Measurements from ENCODE around the gene PRICKLE2.

Gene PRICKLE2

DNA sequence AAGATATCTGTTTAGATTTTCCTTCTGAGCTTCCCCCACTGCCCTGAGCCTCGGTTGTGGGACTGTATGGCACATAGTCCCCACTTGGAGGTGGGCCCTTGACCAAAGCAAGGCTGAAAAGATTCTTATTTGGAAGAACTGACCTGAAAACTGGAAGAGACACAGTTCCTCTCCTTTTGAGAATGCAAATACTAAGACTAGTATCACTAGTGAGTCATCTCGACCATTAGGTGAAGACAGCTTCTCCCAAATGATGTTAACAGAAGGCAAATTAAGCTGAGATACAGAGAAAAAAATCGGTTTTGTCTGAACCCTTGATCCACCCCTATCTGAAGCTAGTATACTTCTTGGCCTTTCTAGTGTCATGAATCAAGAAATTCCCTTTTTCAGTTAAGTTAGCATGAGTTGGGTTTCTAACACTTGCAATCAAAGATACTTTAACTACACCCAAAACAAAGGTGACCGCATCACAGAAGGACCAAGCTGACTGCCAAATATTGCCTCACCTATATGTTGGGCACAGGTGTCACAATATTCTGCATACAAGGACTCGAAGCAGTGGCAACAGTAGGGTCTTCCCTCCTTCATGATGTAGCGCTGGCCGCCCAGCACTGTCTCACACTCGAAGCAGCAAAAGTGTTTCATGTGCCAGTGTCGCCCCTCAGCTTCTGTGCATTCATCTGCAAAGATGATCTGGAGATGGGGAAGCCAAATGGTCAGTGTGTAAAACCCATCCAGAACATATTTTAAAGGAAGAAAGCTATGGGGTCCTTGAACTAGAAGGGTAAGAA is 72.4 kb downstream of the PRICKLE2 start:
- DNase-seq: no peak

- DNase-seq: no peak
These were observed 73.2 kb downstream of the PRICKLE2 start for GRCh38 chr3:64152086-64152485.

DNA sequence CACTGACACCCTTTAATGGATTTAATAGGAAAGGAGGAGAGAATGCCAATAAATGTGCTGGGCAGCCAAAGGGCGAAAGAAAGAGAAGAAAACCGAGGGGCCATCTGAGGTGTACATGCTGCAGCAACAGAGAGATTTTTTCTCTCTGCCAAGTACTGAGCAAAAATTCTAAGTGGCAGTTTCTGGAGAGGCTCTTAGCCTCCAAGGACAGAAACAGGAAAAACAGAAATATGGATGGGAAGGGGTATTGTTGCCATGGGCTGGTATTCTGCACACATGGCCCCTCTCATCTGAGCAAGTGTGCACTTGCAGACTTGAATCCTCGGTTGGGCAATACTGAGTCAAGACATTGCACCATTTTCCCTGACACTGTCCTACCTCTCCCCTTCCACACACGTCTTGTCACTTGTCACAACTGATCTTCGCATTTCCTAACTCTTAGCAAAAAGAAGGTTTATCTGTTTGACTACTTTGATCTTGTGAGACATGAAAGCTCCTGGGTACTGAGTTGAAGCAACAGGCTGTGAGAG is 73.9 kb downstream of the PRICKLE2 start:
- no peak for DNase-seq

GRCh38 chr3:64150623-64151207 is 74.6 kb downstream of the PRICKLE2 start:
- DNase-seq: no peak

- DNase-seq: no peak
These were observed 75.4 kb downstream of the PRICKLE2 start for GRCh38 chr3:64149886-64150285.

DNA sequence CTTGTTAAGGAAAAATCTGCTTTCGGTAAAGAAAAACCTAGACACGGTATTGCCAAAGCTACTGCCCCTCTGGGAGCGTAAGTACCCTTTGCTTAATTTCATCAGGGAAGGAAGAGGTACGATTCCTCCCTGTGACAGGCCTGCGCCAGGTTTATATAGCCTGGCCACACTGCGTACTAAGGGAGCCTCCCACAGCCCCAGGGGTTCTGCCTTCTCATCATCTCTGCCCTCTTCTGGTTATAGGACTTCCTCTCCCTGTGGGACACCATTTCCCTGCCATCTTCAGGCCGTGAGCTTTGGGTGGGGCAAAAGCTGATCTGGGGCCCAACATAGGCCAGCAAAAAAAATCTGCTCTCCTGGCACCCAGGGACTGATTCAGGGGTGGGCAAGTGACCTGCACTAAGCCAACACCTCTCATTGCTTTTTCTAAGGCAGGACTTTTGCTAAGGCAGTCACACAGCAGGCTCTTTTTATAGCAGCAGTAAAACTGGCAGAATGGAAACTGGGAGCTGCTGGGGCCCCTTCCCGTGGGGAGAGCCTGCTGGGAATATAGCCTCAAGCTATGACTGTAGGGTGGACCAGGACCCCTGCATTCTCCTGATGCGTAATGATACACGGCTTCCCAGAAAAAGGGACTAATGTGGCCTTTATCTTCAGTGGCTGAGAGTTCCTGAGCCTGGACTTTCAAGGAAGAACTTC is 76.2 kb downstream of the PRICKLE2 start:
- DNase-seq: no peak

DNA sequence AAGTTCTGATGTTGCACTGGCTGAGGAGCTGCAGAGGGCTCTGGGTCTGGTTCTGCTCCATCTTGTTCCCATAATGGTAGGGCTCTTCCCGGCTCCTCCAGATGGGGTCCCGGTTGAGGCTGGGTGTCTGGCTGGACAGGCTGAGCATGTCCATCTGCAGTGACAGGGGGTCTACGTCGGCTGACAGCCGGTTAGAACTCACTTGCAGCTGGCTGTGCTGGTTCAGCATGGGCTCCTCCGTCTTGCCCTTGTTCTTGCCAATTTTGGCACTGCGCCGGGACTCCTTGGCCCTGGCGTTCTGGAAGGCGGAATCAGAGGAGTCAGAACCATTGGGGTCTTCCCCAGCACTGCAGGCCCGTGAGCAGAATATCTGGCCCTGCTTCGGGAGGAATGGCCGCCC is 78.1 kb downstream of the PRICKLE2 start:
- DNase-seq: no peak

DNA sequence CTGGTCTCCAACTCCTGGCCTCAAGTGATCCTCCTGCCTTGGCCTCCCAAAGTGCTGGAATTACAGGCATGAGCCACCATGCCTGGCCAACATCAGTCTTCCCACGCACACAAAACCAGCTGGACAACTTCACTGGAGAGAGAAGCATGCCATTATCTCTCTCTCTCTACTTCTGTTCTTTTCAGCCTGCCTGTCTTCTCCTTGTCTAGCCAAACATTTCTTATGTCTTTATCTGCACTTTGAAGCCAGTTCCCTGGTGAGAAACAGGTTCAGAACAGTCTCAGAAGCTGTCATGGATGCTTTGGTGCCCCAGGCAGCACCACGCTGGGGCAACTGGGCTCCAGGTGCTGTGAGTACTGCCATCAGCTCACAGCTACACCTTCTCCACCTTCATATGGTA is 79.8 kb downstream of the PRICKLE2 start:
- no peak for DNase-seq

DNA sequence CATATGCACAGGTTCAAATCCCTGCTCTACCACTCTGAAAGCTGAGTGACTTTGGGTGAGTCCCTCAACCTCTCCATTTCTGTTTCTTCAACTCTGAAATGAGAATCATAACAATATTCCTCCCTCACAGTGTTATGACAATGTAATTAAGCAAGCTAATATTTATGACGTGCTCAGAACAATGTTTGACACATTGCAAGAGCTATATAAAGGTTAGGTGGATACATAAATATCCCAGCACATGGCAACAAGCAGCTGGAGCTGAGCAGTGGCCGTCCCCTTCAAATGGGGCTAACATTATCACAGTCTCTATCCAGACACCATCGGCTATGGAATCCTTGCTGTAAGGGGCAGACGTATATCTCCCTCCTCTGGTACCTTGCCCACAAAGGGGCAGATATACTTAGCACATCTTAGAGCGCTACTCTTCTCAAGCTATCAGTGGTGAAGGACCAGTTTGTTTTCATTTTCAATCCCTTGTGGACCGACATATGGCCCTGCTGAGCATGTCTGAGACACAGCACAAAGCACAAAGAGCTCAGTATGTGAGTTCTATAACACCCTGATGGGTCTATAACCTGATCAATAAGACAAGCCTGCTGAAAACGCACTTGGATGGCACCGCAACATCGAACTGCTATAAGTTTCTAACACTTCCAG is 80.9 kb downstream of the PRICKLE2 start:
- no peak for DNase-seq

DNA sequence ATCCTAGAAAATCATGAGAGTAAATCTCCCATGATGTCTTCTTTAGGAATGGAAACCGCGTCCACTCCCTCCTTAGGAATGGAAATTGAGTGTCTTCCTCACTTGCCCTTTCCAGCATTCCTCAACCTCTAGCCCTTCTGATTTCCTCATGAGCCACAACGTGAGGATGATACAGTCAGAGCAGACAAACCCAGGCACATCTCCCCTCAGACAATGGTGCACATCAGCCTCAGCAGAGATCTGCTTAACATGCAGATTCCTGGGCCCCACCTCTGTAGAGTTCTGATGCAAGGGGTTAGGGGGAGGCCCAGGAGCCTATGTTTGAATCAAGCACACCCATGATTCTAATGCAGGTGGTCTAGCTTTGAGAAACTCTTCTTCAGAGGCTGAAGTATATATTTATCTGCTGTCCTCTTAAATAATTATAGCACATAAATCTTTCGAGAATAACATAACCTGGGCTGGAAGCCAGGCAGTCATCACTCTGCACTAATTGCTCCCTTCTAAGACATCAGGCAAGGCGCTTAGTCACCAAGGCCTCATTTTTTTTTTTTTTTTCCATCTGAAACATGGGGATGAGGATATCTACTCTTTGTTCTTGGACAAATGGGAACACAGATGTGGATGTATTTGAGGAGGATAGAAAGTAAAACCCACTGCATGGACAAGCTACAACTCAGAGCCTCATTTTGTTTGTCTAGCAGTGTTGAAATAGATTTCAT is 81.7 kb downstream of the PRICKLE2 start:
- no peak for DNase-seq

- no peak for DNase-seq
These were observed 83.8 kb downstream of the PRICKLE2 start for GRCh38 chr3:64141476-64141875.

- DNase-seq: no peak
These were observed 84.6 kb downstream of the PRICKLE2 start for GRCh38 chr3:64140651-64141050.

DNA sequence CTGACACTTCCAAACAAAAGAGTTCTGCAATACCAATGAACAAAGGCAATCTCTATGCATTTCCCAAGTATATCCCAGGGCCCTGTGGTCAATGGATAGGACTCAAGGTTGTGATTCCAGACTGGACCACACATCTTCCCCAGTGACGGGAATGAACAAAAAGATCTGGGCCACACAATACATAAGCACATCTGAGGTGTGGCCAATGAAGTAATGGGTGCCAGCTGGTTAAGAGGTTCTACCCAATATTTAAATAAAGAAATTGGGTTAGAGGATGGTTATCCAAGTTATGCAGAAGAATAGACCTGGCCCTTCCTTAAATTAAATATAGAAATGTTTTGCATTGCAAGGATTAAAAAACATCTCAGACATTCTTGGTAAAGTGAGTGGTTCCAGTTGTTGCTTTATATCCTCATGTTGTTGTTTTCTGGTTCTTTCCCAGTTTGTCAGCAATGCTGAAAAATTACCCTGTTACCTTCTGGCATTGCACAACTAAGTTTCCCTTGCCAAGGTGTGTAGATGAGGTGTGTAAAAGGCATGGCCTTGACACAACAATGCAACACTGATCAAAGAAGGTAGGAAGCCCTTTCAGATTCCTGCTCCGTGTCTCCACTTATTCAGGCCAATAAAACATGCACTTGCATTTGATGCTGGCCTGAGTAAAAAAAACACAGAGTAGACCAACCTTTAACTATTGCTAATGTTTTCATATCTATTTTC is 86.5 kb downstream of the PRICKLE2 start:
- DNase-seq: no peak

DNA sequence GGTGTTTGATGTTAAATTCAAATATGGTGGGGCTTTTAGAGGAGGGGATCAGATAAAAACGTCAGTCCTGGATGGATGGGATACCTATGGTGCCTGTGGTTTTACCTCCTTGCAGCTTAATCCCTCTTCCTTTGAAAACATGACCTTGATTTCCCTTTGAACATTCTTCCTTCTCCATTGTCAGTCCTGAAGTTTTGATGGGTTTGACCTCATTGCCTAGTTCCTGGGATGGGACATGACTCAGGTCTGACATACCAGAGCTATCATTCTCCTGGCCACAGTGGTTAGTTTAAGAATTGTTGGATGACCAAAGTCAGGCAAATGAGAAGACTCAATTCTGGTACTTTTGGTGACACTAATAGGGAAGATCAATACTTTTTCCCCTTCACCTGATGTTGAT is 87.2 kb downstream of the PRICKLE2 start:
- no peak for DNase-seq

DNA sequence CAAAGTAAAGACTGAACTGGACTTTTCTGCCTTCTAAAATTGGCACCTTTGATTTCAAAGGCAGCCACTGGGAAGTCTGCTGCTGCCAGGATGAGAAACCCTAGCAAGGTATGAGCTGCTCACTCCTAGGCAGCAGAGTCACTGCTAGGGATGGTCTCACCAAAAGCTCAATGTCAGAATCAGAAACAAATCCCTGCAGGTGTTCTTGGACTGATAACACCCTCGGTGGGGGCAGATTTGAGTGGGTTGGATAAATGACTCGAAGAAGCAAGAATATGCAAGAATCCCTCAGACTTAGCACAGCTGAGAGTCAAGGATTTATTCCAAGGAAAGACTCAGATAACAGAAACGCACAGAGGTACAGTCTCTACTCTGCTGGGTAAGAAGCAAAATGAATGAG is 90.4 kb downstream of the PRICKLE2 start:
- no peak for DNase-seq

DNA sequence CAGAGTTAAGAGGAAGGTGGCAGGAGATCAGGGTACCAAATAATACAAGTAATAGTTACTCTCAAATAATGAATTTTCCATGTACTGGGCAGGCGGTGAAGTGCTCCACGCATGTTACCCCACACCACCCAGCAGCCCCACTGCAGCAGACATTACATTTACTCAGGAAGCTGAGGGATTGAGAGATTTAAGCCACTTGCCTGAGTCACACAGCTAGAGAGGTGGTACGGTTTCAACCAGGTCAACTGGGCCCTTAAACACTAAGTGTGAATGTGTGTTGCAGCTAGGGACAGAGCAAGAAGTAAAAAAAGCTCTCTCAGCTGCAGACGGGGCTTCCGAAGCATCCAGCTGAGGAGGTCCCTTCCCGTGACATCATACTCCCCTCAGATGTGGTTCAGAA is 91.3 kb downstream of the PRICKLE2 start:
- DNase-seq: no peak

DNA sequence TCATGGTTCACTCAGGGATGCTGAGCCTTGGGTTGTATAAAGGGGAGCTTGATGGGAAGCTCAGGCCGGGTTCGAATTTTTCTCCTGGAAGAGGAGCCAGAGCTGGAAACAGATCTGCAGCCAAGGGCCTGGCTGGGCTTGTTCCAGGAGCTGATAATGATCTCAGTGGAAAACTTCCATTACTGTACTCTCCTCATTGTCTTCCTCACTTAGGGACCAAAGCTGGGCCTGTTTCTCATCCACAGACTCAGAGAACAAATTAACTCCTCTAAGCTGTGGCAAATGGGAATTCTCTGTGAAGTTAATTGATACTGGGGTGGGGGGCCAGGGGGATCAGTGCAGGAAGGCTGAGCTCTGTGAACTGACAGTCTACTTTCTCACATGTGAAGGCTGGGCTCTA is 92.0 kb downstream of the PRICKLE2 start:
- no peak for DNase-seq

DNA sequence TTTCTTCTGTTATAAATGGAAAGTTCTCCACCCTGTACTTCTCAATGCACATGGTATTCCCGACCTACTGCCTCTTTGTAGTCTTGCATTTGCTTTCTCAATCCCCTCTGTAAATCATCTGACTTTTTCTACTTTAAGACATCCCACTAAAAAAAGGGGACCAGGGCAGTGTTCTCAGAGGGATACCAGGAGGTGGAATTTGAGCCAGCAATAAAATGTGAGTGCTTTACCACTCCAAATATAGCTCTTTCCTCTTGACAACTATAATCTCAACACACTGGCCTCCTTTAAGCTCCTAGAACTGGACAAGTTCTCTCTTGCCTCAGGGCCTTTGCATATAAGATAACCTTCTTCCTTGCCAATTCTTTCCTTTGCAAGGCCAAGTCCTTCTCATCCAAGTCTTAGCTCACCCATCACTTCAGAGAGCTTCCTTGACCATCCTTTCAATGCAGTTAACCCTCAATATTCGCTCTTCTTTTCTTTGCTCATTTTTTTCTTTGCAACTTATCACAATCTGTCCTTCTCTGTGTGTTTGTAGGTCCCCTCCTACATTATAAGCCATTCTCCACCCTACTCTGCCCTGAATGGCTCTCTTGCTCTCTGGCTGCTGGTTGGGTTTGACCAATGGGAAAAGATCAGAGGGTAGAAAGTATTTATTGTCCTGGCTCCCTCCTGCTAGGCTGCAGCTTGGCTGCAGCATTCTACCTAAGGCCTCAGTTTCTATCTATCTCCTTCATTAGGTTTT is 93.4 kb downstream of the PRICKLE2 start:
- no peak for DNase-seq

GRCh38 chr3:64130436-64130835 is 94.8 kb downstream of the PRICKLE2 start:
- DNase-seq: no peak

GRCh38 chr3:64129581-64129980 is 95.7 kb downstream of the PRICKLE2 start:
- no peak for DNase-seq

- DNase-seq: no peak
These were observed 96.2 kb downstream of the PRICKLE2 start for GRCh38 chr3:64129106-64129505.
